ENCODE results near the gene TAX1BP1.

DNA sequence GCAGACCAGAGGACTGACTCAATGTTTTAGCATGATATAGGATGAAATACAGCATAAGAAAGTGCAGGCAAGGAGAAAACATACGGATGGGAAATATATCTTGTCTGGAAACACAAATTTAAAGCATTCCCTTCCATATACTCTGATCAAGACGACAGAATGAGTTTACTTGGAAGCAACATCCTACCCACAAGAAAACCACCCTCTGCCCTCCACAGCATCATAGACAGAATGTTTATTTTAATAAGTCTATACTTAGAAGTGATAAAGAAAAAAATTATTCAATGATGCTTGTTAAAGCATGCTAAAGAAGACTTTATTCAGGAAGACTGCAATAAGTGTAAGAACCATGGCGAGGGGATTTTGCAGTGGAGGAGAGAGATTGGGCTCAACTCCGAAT, 44.9 kb upstream of the TAX1BP1 start:
- TF ChIP-seq POLR2A (IDR thresholded peaks at IDR 0.05): no peak
- no peak for TF ChIP-seq CTCF (IDR thresholded peaks at IDR 0.05)
